ENCODE measurements around the gene FOSL2. TPM values are rescaled to one million over a fixed set of nuclear protein-coding genes. Genes with fewer than 3 reads are reported as not detected.

FOSL2 gene
- 10 to 100 TPM; 71.5 to 98.6 (median 90.4) TPM for total RNA-seq

GRCh38 chr2:28392297-28393113 is at the start of gene FOSL2:
FOSL2 (plus strand) TSS chr2:28392858; CDS start chr2:28393721, 863 bp downstream.
- H3K4me3 Mint-ChIP-seq = peak within 1 kb of the TSS; percentile 88
- H3K27me3 Mint-ChIP-seq (ENCODE audit: low read depth) = no peaks in the 10 kb centered on the region
- ATAC-seq (peak; percentile 78 to 81), DNase-seq (peak; percentile 91)
- peaks cover 31% of the 10 kb centered on the region for H3K4me1 Mint-ChIP-seq (ENCODE audit: low read depth)
- no peaks in the 10 kb centered on the region for H3K9me3 Mint-ChIP-seq
- H3K36me3 Mint-ChIP-seq (ENCODE audit: insufficient read depth) = no peaks in the 10 kb centered on the region

GRCh38 chr2:28343184-28343942 is 49.3 kb upstream of the FOSL2 start:
- H3K4me3 Mint-ChIP-seq = no peak overlapping the region
- no peaks in the 10 kb centered on the region for H3K36me3 Mint-ChIP-seq (ENCODE audit: insufficient read depth)
- H3K27me3 Mint-ChIP-seq (ENCODE audit: low read depth) = no peaks in the 10 kb centered on the region
- peaks cover 18% of the 10 kb centered on the region for H3K4me1 Mint-ChIP-seq (ENCODE audit: low read depth)
- no peak for ATAC-seq
- no peaks in the 10 kb centered on the region for H3K9me3 Mint-ChIP-seq
- DNase-seq = no peak

- Mint-ChIP-seq H3K9me3 (no peaks in the 10 kb centered on the region), H3K36me3 (ENCODE audit: insufficient read depth) (no peaks in the 10 kb centered on the region), H3K27me3 (ENCODE audit: low read depth) (no peaks in the 10 kb centered on the region), H3K4me1 (ENCODE audit: low read depth) (peaks cover 25% of the 10 kb centered on the region), H3K4me3 (no peak overlapping the region)
- no peak for DNase-seq
- no peak for ATAC-seq
Measured at GRCh38 chr2:28343971-28344715, 48.5 kb upstream of the FOSL2 start.

GRCh38 chr2:28344756-28345373 is 47.8 kb upstream of the FOSL2 start:
- Mint-ChIP-seq H3K4me3 (no peak overlapping the region), H3K4me1 (ENCODE audit: low read depth) (peaks cover 29% of the 10 kb centered on the region), H3K27me3 (ENCODE audit: low read depth) (no peaks in the 10 kb centered on the region), H3K36me3 (ENCODE audit: insufficient read depth) (no peaks in the 10 kb centered on the region), H3K9me3 (no peaks in the 10 kb centered on the region)
- ATAC-seq = no peak
- no peak for DNase-seq

GRCh38 chr2:28345619-28346018 is 47.0 kb upstream of the FOSL2 start:
- H3K9me3 Mint-ChIP-seq = no peaks in the 10 kb centered on the region
- no peaks in the 10 kb centered on the region for H3K27me3 Mint-ChIP-seq (ENCODE audit: low read depth)
- H3K36me3 Mint-ChIP-seq (ENCODE audit: insufficient read depth) = no peaks in the 10 kb centered on the region
- no peak for ATAC-seq
- peaks cover 29% of the 10 kb centered on the region for H3K4me1 Mint-ChIP-seq (ENCODE audit: low read depth)
- no peak overlapping the region for H3K4me3 Mint-ChIP-seq
- DNase-seq = no peak

GRCh38 chr2:28346587-28346986 is 46.1 kb upstream of the FOSL2 start:
- no peak for ATAC-seq
- H3K9me3 Mint-ChIP-seq = no peaks in the 10 kb centered on the region
- H3K27me3 Mint-ChIP-seq (ENCODE audit: low read depth) = no peaks in the 10 kb centered on the region
- no peaks in the 10 kb centered on the region for H3K36me3 Mint-ChIP-seq (ENCODE audit: insufficient read depth)
- peaks cover 29% of the 10 kb centered on the region for H3K4me1 Mint-ChIP-seq (ENCODE audit: low read depth)
- DNase-seq = no peak
- H3K4me3 Mint-ChIP-seq = no peak overlapping the region

- no peak overlapping the region for H3K4me3 Mint-ChIP-seq
- peaks cover 29% of the 10 kb centered on the region for H3K4me1 Mint-ChIP-seq (ENCODE audit: low read depth)
- no peaks in the 10 kb centered on the region for H3K36me3 Mint-ChIP-seq (ENCODE audit: insufficient read depth)
- H3K9me3 Mint-ChIP-seq = no peaks in the 10 kb centered on the region
- ATAC-seq (no peak), DNase-seq (no peak)
- H3K27me3 Mint-ChIP-seq (ENCODE audit: low read depth) = no peaks in the 10 kb centered on the region
Measured at GRCh38 chr2:28347193-28347592, 45.5 kb upstream of the FOSL2 start.

GRCh38 chr2:28347596-28347995 is 45.1 kb upstream of the FOSL2 start:
- H3K27me3 Mint-ChIP-seq (ENCODE audit: low read depth) = no peaks in the 10 kb centered on the region
- H3K9me3 Mint-ChIP-seq = no peaks in the 10 kb centered on the region
- H3K36me3 Mint-ChIP-seq (ENCODE audit: insufficient read depth) = no peaks in the 10 kb centered on the region
- H3K4me1 Mint-ChIP-seq (ENCODE audit: low read depth) = peaks cover 29% of the 10 kb centered on the region
- no peak overlapping the region for H3K4me3 Mint-ChIP-seq
- ATAC-seq = peak in 1 of 2 donors; percentile 8
- no peak for DNase-seq

GRCh38 chr2:28348149-28348567 is 44.5 kb upstream of the FOSL2 start:
- no peaks in the 10 kb centered on the region for H3K9me3 Mint-ChIP-seq
- H3K27me3 Mint-ChIP-seq (ENCODE audit: low read depth) = no peaks in the 10 kb centered on the region
- peaks cover 29% of the 10 kb centered on the region for H3K4me1 Mint-ChIP-seq (ENCODE audit: low read depth)
- H3K4me3 Mint-ChIP-seq = peak overlapping the region; percentile 24
- peak; percentile 73 to 74 for ATAC-seq
- H3K36me3 Mint-ChIP-seq (ENCODE audit: insufficient read depth) = no peaks in the 10 kb centered on the region
- peak; percentile 45 for DNase-seq

- ATAC-seq = no peak
- Mint-ChIP-seq H3K9me3 (no peaks in the 10 kb centered on the region), H3K36me3 (ENCODE audit: insufficient read depth) (no peaks in the 10 kb centered on the region), H3K4me1 (ENCODE audit: low read depth) (peaks cover 29% of the 10 kb centered on the region), H3K27me3 (ENCODE audit: low read depth) (no peaks in the 10 kb centered on the region), H3K4me3 (no peak overlapping the region)
- DNase-seq = no peak
Measured at GRCh38 chr2:28348921-28349320, 43.7 kb upstream of the FOSL2 start.

GRCh38 chr2:28349546-28350165 is 43.0 kb upstream of the FOSL2 start:
- ATAC-seq = no peak
- peaks cover 29% of the 10 kb centered on the region for H3K4me1 Mint-ChIP-seq (ENCODE audit: low read depth)

GRCh38 chr2:28350196-28350595 is 42.5 kb upstream of the FOSL2 start:
- peaks cover 29% of the 10 kb centered on the region for H3K4me1 Mint-ChIP-seq (ENCODE audit: low read depth)
- H3K27me3 Mint-ChIP-seq (ENCODE audit: low read depth) = no peaks in the 10 kb centered on the region
- no peak for DNase-seq
- H3K9me3 Mint-ChIP-seq = no peaks in the 10 kb centered on the region
- H3K36me3 Mint-ChIP-seq (ENCODE audit: insufficient read depth) = no peaks in the 10 kb centered on the region
- ATAC-seq = no peak
- no peak overlapping the region for H3K4me3 Mint-ChIP-seq

More at GRCh38 chr2:28349546-28350165, 43.0 kb upstream of the FOSL2 start:
- Mint-ChIP-seq H3K36me3 (ENCODE audit: insufficient read depth) (no peaks in the 10 kb centered on the region), H3K4me3 (no peak overlapping the region), H3K27me3 (ENCODE audit: low read depth) (no peaks in the 10 kb centered on the region), H3K9me3 (no peaks in the 10 kb centered on the region)
- DNase-seq = no peak

- Mint-ChIP-seq H3K9me3 (no peaks in the 10 kb centered on the region), H3K4me3 (no peak overlapping the region), H3K36me3 (ENCODE audit: insufficient read depth) (no peaks in the 10 kb centered on the region), H3K27me3 (ENCODE audit: low read depth) (no peaks in the 10 kb centered on the region), H3K4me1 (ENCODE audit: low read depth) (peaks cover 30% of the 10 kb centered on the region)
- ATAC-seq (no peak), DNase-seq (no peak)
Measured at GRCh38 chr2:28350791-28351285, 41.8 kb upstream of the FOSL2 start.
